Activated T-cell treated with anti-CD3 and anti-CD28 coated beads, Interleukin-2, amount 50 U/mL, for 1 hour (primary cell): ENCODE data around the gene OR4A16.

ENCODE experiments used
- DNase-seq: peaks from one replicate; pipeline ENCODE4 v3.0.0-alpha.2; 2020

Gene OR4A16, protein sequence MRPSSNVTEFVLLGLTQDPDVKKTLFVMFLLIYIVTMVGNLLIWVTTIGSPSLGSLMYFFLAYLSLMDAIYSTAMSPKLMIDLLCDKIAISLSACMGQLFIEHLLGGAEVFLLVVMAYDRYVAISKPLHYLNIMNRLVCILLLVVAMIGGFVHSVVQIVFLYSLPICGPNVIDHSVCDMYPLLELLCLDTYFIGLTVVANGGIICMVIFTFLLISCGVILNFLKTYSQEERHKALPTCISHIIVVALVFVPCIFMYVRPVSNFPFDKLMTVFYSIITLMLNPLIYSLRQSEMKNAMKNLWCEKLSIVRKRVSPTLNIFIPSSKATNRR

GRCh38 chr11:55342901-55343300, at the start of gene OR4A16:
TSS of gene OR4A16 (plus strand) at chr11:55343201. CDS start at chr11:55343201, 0 bp downstream.
- DNase-seq: no peak

DNA sequence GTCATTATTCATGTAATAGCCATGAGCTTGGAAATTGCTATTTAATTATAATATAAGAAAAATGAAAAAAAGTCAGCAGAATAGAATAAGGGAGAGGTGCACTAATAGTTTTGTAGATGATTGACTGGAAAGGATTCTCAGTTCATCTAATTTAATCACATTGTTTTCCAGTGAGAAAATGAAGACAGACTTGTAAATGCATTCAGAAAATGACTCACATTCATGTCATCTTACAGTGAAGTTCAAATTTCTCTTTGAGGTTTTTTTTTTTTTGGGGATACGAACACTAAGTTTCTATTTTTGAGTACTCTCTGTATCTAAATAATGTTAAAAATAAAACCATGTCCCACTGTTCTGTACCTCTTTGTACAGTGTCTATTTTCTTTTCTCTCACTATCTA, 18.5 kb upstream of the OR4A16 start:
- DNase-seq: no peak

DNA sequence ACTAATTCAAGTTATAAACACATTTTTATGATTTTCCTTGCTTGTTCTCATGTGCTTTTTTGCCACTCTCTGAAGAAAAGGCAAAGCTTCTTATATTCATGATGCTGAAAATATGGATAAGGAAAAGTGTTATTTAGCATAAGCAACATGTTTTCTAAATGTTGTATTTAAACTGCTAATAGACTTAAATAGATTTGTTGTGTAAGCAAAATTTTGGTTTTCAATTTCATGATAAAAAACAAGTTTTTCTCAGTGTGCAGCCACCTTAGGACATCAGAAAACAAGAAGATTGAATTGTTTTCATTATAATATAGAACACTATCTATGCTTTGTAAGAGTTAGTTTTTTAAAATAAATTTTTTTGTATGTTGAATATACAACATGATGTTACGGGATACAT, 2.3 kb downstream of the OR4A16 start:
- no peak for DNase-seq

DNA sequence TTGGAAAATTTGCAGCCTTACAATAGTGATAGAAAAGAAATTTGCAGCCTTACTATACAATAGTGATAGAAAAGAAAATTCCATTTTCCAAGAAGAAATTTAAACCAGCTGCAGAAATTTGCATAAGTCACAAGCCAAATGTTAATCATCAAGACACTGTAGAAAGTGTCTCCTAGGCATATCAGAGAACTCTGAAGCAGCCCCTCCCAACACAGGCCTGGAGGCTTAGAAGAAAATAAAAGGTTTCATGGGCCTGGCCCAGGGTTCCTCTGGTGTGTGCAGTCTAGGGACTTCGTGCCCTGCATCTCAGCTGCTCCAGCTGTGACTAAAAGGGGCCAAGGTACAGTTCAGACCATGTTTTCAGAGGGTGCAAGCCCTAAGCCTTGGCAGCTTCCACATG, 6.0 kb downstream of the OR4A16 start:
- no peak for DNase-seq

- no peak for DNase-seq
These were observed 14.7 kb downstream of the OR4A16 start for GRCh38 chr11:55357560-55358184.

DNA sequence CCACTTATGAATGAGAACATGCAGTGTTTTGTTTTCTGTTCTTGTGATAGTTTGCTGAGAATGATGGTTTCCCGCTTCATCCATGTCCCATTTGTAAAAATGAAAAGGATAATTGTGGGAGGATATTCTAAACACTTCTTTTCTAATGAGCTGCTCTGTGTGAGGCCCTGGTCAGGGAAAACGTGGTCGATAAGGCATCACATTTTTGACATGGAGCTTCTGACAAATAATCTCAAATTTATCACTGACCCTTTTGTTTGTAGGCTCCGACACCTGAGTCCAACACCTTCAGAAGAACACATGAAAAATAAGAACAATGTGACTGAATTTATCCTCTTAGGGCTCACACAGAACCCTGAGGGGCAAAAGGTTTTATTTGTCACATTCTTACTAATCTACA, 24.7 kb downstream of the OR4A16 start, which contains the start of gene OR4A15:
Gene OR4A15 (plus strand): TSS at position 301 of the 400 bp plus-strand sequence. CDS start 0 bp downstream, at position 301.
- DNase-seq: no peak
